D721Med (cell line): Measurements from ENCODE around the gene NDUFA13.
A peak's percentile ranks its signal among the peaks of the same experiment; 100 is the strongest.

Source experiments
- DNase-seq: peaks from one replicate; pipeline ENCODE4 v3.0.0; 2011; ENCODE audit warnings: low spot score; ENCODE audit not compliant: insufficient read length
- FAIRE-seq: peaks from 2 replicates; lab custom pipeline; 2011; peaks lifted over from hg19 to GRCh38; lab: Jason Lieb, UNC
- TF ChIP-seq, protein P1 (sequence below): IDR thresholded peaks from 2 replicates; pipeline ENCODE4 v1.5.1; 2012; ENCODE audit warnings: mild to moderate bottlenecking, control low read depth; ENCODE audit not compliant: insufficient read depth; ENCODE audit errors: missing control alignments

Gene NDUFA13

DNA sequence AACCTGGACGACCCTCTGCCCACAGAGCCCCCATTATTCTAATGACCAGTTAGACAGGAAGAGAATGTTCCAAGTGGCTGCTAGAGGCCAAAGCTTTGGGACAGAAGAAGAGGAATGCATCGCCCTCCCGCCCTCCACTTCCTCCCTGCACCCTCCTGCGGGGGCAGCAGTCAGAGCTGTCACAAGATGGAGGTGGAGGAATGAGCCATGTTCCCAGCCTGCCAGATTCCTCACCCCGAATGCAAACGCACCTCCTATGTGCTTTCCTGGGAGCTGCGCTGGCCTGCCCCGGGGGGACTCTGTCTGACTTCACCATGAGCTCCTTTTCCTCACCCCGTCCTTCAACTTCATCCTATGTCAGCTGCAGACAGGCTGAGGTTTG, 14.4 kb downstream of the NDUFA13 start:
- DNase-seq (no peak), FAIRE-seq (no peak)
- TF ChIP-seq, protein P1, sequence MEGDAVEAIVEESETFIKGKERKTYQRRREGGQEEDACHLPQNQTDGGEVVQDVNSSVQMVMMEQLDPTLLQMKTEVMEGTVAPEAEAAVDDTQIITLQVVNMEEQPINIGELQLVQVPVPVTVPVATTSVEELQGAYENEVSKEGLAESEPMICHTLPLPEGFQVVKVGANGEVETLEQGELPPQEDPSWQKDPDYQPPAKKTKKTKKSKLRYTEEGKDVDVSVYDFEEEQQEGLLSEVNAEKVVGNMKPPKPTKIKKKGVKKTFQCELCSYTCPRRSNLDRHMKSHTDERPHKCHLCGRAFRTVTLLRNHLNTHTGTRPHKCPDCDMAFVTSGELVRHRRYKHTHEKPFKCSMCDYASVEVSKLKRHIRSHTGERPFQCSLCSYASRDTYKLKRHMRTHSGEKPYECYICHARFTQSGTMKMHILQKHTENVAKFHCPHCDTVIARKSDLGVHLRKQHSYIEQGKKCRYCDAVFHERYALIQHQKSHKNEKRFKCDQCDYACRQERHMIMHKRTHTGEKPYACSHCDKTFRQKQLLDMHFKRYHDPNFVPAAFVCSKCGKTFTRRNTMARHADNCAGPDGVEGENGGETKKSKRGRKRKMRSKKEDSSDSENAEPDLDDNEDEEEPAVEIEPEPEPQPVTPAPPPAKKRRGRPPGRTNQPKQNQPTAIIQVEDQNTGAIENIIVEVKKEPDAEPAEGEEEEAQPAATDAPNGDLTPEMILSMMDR = no peak

- FAIRE-seq (no peak), DNase-seq (no peak)
- TF ChIP-seq, protein P1 = no peak
Measured at GRCh38 chr19:19530889-19531288, 14.9 kb downstream of the NDUFA13 start.

GRCh38 chr19:19531951-19532805, 16.2 kb downstream of the NDUFA13 start:
- FAIRE-seq (no peak), DNase-seq (peak; percentile 89)
- TF ChIP-seq, protein P1 = peak; percentile 94

DNA sequence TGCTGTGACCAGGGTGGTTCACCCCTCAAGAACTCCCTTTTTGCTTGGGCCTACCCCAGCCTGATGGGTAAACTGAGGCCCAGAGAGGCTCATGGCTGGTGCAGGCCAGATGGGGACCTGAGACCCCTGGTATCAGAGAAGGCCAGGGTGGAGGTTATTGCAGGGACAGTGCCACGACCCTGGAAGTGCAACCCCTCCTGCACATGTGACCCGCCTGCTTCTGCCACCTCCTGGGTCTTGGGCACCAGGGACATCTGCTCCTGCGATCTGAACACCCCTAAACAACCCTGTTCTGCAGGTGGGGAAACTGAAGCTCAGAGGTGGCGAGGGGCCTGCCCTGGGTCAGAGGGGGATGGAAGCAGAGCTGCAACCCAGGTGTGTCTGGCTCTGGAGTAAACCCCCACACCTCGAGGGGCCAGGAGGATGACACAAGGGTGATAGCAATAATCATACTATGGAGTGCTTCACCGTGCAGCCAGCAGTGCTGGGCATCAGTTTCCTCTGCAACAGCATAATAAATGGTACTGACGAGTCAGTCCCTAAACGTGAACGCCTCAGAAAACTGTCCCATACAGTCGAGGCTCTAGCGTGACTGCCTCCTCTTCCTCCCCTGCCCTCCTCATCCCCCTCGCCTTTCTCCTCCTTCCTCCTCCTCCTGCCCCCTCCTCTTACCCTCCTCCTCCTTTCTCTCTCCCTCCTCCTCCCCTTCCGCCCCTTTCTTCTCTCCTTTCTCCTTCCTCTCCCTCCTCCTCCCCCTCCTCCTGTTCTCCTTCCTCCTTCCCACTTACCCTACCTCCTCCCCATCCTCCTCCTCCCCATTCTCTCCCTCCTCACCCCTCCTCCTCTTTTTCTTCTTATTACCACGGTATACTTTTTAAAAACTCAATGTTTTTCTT, 17.0 kb downstream of the NDUFA13 start:
- TF ChIP-seq, protein P1 = no peak
- FAIRE-seq (no peak), DNase-seq (no peak)

GRCh38 chr19:19533841-19534240, 17.8 kb downstream of the NDUFA13 start:
- TF ChIP-seq, protein P1 = peak; percentile 5
- DNase-seq (peak; percentile 91), FAIRE-seq (no peak)

GRCh38 chr19:19534556-19535265, 18.7 kb downstream of the NDUFA13 start:
- FAIRE-seq (no peak), DNase-seq (no peak)
- TF ChIP-seq, protein P1 = no peak
